Endothelial cell of umbilical vein (primary cell): ENCODE measurements around the gene MXI1. TPM values are rescaled to one million over a fixed set of nuclear protein-coding genes. Genes with fewer than 3 reads are reported as not detected.

Experiments used
- BruUV-seq: library from RNA; stranded (reverse); fragments of 400-500 nt; replicated peaks from 2 replicates; lab custom pipeline; 2021; lab: Mats Ljungman, UMichigan
- CTCF ChIA-PET: fragments of 300-600, 350-600 bp; sonication (Branson Sonifier 250); formaldehyde crosslinking; loops from one replicate; lab custom pipeline; 2021; ENCODE audit warnings: antibody characterized with exemption, inconsistent platforms; lab: Charles Lee
- POLR2A ChIA-PET: fragments of 300-600, 350-600 bp; sonication (Branson Sonifier 250); formaldehyde crosslinking; loops from one replicate; lab custom pipeline; 2021; ENCODE audit warnings: antibody characterized with exemption, inconsistent platforms; lab: Charles Lee
- DNase-seq: peaks from one replicate; pipeline ENCODE4 v3.0.0-alpha.2; 2011; ENCODE audit warnings: low read depth, low spot score
- FAIRE-seq: peaks from 2 replicates; lab custom pipeline; 2011; peaks lifted over from hg19 to GRCh38; lab: Jason Lieb, UNC
- H2AFZ ChIP-seq: 2 replicates; pipeline ENCODE4 v1.6.0; 2012; ENCODE audit warnings: low read depth, low read length, control low read depth, inconsistent platforms
- H3K27ac ChIP-seq: 2 replicates; pipeline ENCODE4 v1.5.1; 2011; ENCODE audit warnings: low read depth, mild to moderate bottlenecking, control low read depth, low read length, moderate library complexity; ENCODE audit not compliant: insufficient read depth
- H3K27me3 ChIP-seq, 2 experiments: 2 replicates each; pipeline versions ENCODE4 v1.6.0 to v1.6.1; 2011; ENCODE audit warnings: low read length in 2 of 2, mixed read lengths in 1 of 2; ENCODE audit not compliant: control insufficient read depth in 2 of 2, insufficient read depth in 2 of 2
- H3K36me3 ChIP-seq, 2 experiments: 2 replicates in 1 of 2; 3 replicates in 1 of 2; pipeline ENCODE4 v1.5.1; 2011; ENCODE audit warnings: low read length in 2 of 2, mild to moderate bottlenecking in 1 of 2, moderate library complexity in 1 of 2; ENCODE audit not compliant: control insufficient read depth in 2 of 2, insufficient read depth in 2 of 2; ENCODE audit errors: extremely low read depth in 1 of 2
- H3K4me1 ChIP-seq: 3 replicates; pipeline ENCODE4 v1.5.1; 2011; ENCODE audit warnings: mild to moderate bottlenecking, low read length; ENCODE audit not compliant: control insufficient read depth, insufficient read depth; ENCODE audit errors: extremely low read depth
- H3K4me2 ChIP-seq: 2 replicates; pipeline ENCODE4 v1.6.1; 2011; ENCODE audit warnings: low read length, control low read depth, mixed read lengths; ENCODE audit not compliant: insufficient read depth
- H3K4me3 ChIP-seq, 3 experiments: fragments of 200-600 bp in 1 of 3; sonication (generic), shearing (Covaris generic) in 1 of 3; replicated peaks in 1 of 3; 2 replicates each; pipeline ENCODE4 v1.5.1; 2011 to 2016; ENCODE audit warnings: control low read depth in 3 of 3, low read length in 3 of 3, mild to moderate bottlenecking in 2 of 3, inconsistent platforms in 1 of 3, low read depth in 1 of 3, moderate library complexity in 1 of 3; ENCODE audit not compliant: insufficient read depth in 1 of 3
- H3K79me2 ChIP-seq: 2 replicates; pipeline ENCODE4 v1.6.0; 2012; ENCODE audit warnings: low read length, inconsistent platforms; ENCODE audit not compliant: control insufficient read depth, insufficient read depth
- H3K9ac ChIP-seq: replicated peaks from 2 replicates; pipeline ENCODE3; 2011; ENCODE audit warnings: low read length, control low read depth; ENCODE audit not compliant: insufficient read depth; ENCODE audit errors: extremely low read depth
- H3K9me1 ChIP-seq: replicated peaks from 3 replicates; pipeline ENCODE4 v1.6.0; 2011; ENCODE audit warnings: mild to moderate bottlenecking, low read length; ENCODE audit not compliant: control insufficient read depth, insufficient read depth; ENCODE audit errors: extremely low read depth
- H3K9me3 ChIP-seq: replicated peaks from 2 replicates; pipeline ENCODE4 v1.5.1; 2012; ENCODE audit warnings: low read length, inconsistent platforms; ENCODE audit not compliant: control insufficient read depth, insufficient read depth
- H4K20me1 ChIP-seq: replicated peaks from 2 replicates; pipeline ENCODE3; 2011; ENCODE audit warnings: mild to moderate bottlenecking, low read length; ENCODE audit not compliant: control insufficient read depth, insufficient read depth; ENCODE audit errors: extremely low read depth
- CTCF ChIP-seq, 2 donors: IDR thresholded peaks; 1 replicate in 1 of 2; 2 replicates in 1 of 2; pipeline ENCODE4 v1.5.1; 2011; ENCODE audit warnings: low read length in 2 of 2, mild to moderate bottlenecking in 2 of 2, moderate library complexity in 2 of 2, control low read depth in 1 of 2, inconsistent platforms in 1 of 2, low read depth in 1 of 2; ENCODE audit not compliant: insufficient read depth in 1 of 2; ENCODE audit errors: extremely low read depth in 1 of 2
- EZH2 ChIP-seq: IDR thresholded peaks from 2 replicates; pipeline ENCODE4 v1.6.1; 2012; ENCODE audit warnings: borderline replicate concordance, low read depth, mild to moderate bottlenecking, moderate library complexity, low read length, inconsistent platforms; ENCODE audit not compliant: severe bottlenecking
- FOS ChIP-seq: IDR thresholded peaks from 2 replicates; pipeline ENCODE4 v1.6.1; 2011; ENCODE audit warnings: mild to moderate bottlenecking, low read length, moderate library complexity, borderline replicate concordance; ENCODE audit not compliant: insufficient read depth
- GATA2 ChIP-seq: IDR thresholded peaks from 2 replicates; pipeline ENCODE4 v1.7.0; 2011; ENCODE audit warnings: low read depth, mild to moderate bottlenecking, moderate library complexity, mixed read lengths, low read length; ENCODE audit not compliant: insufficient read length, insufficient read depth
- JUN ChIP-seq: IDR thresholded peaks from 2 replicates; pipeline ENCODE4 v1.6.1; 2011; ENCODE audit warnings: borderline replicate concordance, low read depth; ENCODE audit not compliant: insufficient read length, insufficient read depth
- MAX ChIP-seq: IDR thresholded peaks from 2 replicates; pipeline ENCODE4 v1.6.1; 2011; ENCODE audit not compliant: insufficient read depth, insufficient read length
- MYC ChIP-seq: IDR thresholded peaks from one replicate; pipeline ENCODE4 v1.6.1; 2011; ENCODE audit warnings: mild to moderate bottlenecking, low read depth, low read length
- POLR2A ChIP-seq: IDR thresholded peaks from 2 replicates; pipeline ENCODE4 v1.6.1; 2012; ENCODE audit warnings: low read depth, mild to moderate bottlenecking, control low read depth, low read length
- POLR2AphosphoS5 ChIP-seq: IDR thresholded peaks from 2 replicates; pipeline ENCODE4 v1.6.1; 2012; ENCODE audit warnings: low read depth, mild to moderate bottlenecking, control low read depth, low read length, moderate library complexity; ENCODE audit not compliant: insufficient read depth
- dilution Hi-C: fragments of 300-500 bp; cut with MboI; formaldehyde crosslinking; loops from one replicate; pipeline ENCODE4 v1.15.0; 2019; ENCODE audit warnings: low sequenced_read_pairs; ENCODE audit not compliant: extremely low pct_ligation_motif_present
- intact Hi-C: fragments of 100-400 bp; cut with micrococcal nuclease; formaldehyde crosslinking; loops from one replicate; pipeline ENCODE4 v1.10.0; 2022
- polyA plus RNA-seq, 4 experiments: library from polyadenylated mRNA; depleted of rRNA in 3 of 4; stranded (reverse) in 3 of 4; unstranded in 1 of 4; fragments of >200 nt; gene quantifications; 2 replicates each; pipeline versions ENCODE4 v1.2.1 to v1.2.3, GENCODE V29; 2011 to 2012; ENCODE audit warnings: missing spikeins in 1 of 4
- total RNA-seq: library from RNA; stranded (reverse); gene quantifications from 2 replicates; pipeline ENCODE4 v1.2.3, GENCODE V29; 2021

The MXI1 gene
- total and polyA plus RNA-seq, 2 donors (not counting 3 experiments of a cell fraction or from before 2014, with no cell fraction given), result 2.7 to 8.5 TPM

DNA sequence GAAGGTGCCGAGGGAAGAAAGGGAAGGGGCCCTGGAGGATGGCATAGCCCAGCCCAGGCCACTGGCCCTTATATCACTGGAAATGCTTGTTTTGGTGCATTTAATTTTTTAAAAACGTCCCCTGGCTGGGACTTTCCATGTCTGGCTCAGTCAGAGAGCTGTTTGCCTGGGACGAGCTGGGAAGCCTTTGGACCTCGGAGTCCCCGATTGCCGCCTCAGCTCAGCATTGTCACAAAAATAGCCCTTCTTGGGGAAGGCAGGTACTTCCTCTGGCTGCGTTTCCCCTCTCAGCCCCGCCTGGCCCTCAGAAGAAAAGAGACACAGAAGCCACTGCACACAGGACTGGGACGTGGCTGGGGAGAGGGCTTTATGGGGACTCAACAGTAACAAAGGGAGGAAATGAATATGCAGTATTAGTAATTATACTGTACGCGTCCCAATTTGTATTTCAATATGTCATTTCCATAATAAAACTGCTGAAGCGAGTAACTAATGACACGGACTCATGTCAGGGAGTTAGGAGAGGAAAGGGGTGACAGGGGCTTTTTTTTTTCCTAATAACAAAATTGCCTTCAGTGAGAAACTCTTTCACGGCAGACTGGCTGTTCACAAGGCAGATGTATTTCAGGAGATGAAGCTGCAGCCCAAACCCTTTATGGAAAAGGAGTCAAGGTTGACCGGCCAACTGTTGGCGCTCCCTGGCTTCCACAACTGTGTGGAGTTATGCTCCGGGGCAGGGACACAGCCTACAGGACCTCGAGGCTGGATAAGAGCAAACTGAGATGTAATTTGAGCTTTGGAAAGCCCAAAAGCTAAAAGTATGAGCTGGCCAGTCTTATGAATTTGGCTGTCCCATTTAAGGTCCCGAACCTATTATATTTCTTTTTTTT, 31.0 kb upstream of the MXI1 start:
- TSS peak; percentile 55 for BruUV-seq
- no peak for TF ChIP-seq MAX
- TF ChIP-seq JUN, result no peak
- TF ChIP-seq POLR2A, result no peak
- TF ChIP-seq MYC, result no peak
- TF ChIP-seq GATA2, result no peak
- TF ChIP-seq CTCF (IDR thresholded peaks at IDR 0.05; ENCODE audit: extremely low read depth in 1 of 2, insufficient read depth in 1 of 2, low read depth in 1 of 2, low read length in 2 of 2), result no peak
- no peak for TF ChIP-seq EZH2
- TF ChIP-seq FOS, result no peak
- no peak for TF ChIP-seq POLR2AphosphoS5
- Histone ChIP-seq H3K4me1 (peaks cover 14% of the 10 kb centered on the region), H3K9me3 (no peaks in the 10 kb centered on the region), H3K9me1 (no peaks in the 10 kb centered on the region), H4K20me1 (no peaks in the 10 kb centered on the region), H2AFZ (peak overlapping the region; percentile 91), H3K27ac (peak overlapping the region; percentile 12), H3K9ac (no peak overlapping the region), H3K79me2 (no peaks in the 10 kb centered on the region), H3K36me3 (no peaks in the 10 kb centered on the region), H3K27me3 (peaks cover 0 to 3% of the 10 kb centered on the region in 2 experiments), H3K4me3 (peak overlapping the region in 1 of 3 experiments; percentile 1), H3K4me2 (peak overlapping the region; percentile 51)
- peak; percentile 69 for FAIRE-seq
- dilution Hi-C loops, result no loop called here
- ChIA-PET CTCF (interaction anchor here (0.6 to 1.6 kb wide), 8 partner anchors 8 to 292 kb away, joined by 3 to 5 read pairs (median 4); no protein-coding TSS in a partner anchor), POLR2A (no interaction called here)
- peak; percentile 14 for DNase-seq
- intact Hi-C loops, result no loop called here
